Erythroblast (primary cell): ENCODE data around the gene RAP1A.
"Not testable (repeated sequence)": the region's sequence is repeated elsewhere in the genome, so short reads cannot be mapped to it uniquely, and the experiment has no call there.

Source experiments
- DNase-seq, 2 experiments: peaks; one replicate each; lab custom pipeline; 2025; lab: John Stamatoyannopoulos, UW
- GATA1 ChIP-seq: IDR thresholded peaks from 2 replicates; pipeline ENCODE4 v1.6.1; 2011; ENCODE audit warnings: low read depth, mild to moderate bottlenecking, control low read depth, low read length, moderate library complexity
- POLR2A ChIP-seq: IDR thresholded peaks from 2 replicates; pipeline ENCODE4 v1.6.1; 2011; ENCODE audit warnings: mild to moderate bottlenecking, low read length

RAP1A gene

DNA sequence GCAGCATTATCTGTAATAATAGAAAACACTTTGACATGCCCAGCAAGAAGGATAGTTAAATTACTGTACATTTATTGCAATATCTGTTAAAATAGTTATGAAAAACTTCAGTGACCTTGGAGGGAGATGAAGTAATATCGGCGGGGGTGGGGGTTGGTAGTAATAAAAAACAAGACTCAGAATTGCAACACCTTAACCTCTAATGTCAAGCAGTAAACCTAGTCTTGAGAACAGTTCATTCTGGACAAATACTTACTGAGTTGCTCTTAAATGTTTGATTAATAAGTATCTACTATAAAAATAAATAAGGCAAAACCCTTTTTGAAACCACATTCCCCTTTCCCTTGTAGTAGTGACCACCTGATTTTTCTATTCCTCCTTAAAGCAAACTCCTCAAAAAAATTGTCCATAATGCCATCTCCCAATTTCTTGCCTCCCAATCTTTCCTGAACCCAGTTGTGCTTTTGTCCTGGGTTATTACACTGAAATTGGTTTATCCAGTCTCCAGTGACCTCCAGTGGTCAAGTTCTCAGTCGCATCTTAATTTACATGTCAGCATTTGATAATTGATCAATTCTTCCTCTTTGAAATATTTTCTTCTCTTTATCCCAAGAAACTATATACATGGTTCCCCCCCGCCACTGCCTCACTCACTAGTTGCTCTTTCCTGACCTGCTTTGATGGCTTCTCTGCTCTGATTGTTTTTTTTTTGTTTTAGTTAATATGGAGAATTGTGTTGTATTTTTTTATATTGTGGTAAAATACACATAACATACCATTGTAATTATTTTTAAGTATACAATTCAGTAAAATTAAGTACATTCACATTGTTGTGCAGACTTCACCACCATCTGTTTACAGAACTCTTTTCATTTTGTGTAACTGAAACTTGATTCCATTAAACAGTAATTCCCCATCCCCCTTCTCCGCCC, 36.8 kb downstream of the RAP1A start:
- DNase-seq = peak; percentile 66 to 77
- TF ChIP-seq POLR2A (no peak), GATA1 (no peak)

DNA sequence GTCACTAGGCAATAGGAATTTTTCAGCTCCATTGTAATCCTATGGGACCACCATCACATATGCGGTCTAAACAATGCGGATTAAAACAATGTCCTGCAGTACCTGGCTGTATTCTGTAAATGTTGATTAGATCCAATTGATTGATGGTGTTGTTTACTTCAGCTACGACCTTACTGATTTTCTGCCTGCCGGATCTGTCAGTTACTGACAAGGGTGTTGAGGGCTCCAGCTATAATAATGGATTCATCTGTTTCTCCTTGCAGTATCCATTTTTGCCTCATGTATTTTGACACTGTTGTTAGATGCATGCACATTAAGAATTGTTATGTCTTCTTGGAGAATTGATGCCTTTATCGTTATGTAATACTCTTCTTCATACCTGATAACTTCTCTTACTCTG, 39.0 kb downstream of the RAP1A start:
- no peak for DNase-seq
- TF ChIP-seq POLR2A (no peak), GATA1 (no peak)

DNA sequence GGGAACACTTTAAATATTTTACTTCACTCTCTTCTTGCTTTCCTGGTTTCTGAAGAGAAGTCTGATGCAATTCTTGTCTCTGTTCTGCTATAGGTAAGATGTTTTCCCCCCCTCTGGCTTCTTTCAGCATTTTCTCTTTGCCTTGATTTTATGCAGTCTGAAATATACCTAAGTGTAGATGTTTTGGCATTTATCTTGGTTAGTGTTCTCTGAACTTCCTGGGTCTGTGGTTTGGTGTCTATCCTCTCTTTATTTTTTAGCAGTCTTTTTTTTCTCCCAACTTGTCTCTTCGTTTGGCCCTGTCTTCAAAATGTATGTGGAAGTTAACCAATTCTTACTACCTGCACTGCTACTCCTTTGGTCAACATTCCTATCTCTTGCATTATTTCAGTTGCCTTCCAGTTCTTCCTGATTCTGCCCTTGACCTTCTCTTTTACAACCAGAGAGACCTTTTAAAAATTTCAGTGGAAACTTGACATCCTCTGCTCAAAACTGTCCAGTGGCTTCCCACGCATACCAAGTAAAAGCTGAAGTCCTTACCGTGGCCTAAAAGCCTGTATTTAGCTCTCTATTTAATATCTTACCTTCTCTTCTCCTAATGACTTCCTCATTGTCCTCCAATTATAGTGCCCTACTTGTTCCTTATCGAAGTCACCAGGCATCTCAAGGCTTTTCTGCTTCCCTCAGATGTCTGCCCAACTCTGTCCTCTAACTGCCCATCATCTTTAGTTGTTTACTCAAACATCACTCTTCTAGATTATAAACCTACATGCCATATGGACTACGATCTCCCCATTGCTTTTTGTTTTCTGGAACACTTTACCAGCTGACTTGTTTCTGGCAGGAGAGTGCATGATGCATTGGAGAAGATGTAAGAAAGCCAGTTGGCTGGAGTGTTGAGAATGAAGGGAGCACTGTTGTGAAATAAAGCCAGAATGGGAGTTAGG, 40.9 kb downstream of the RAP1A start:
- peak; percentile 60 for TF ChIP-seq POLR2A
- TF ChIP-seq GATA1 = no peak
- peak; percentile 80 to 91 for DNase-seq

DNA sequence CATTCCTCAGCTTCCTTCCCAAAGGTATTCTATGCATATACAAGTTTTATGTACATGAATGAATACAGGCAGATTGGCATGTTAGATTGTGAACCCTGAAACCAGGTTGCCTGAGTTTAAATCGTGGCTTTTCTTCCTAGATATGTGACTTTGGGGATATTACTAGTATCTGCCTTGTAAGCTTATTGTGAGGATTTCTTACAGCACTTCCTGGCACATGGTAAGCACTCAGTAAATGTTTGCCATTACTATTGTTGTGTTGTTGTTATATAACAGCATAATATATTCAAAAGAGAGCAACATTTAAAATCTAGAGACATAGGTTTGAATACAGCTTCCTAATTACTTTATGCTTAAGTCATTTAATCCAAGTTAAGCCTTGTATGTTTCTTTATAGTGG, 45.1 kb downstream of the RAP1A start:
- TF ChIP-seq POLR2A = no peak
- no peak for TF ChIP-seq GATA1
- DNase-seq = no peak

DNA sequence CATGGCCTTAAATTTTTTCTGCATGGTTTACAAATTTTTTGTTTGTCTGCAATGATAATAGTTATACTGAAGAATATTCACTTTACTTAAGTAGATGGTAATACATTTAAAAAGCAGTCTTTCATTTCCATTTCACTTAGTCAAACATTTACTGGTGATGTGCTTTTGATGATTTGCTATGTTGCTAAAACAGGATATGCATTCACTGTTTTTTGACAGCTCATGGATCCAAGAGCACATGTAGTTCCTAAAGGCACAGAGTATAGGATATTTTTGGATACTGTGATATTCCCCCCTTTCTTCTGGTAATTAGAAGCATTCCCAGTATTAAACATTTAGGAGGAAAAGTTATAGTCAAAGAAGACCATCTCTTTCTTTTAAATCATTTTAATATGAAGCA, 45.9 kb downstream of the RAP1A start:
- TF ChIP-seq POLR2A (no peak), GATA1 (no peak)
- no peak for DNase-seq

DNA sequence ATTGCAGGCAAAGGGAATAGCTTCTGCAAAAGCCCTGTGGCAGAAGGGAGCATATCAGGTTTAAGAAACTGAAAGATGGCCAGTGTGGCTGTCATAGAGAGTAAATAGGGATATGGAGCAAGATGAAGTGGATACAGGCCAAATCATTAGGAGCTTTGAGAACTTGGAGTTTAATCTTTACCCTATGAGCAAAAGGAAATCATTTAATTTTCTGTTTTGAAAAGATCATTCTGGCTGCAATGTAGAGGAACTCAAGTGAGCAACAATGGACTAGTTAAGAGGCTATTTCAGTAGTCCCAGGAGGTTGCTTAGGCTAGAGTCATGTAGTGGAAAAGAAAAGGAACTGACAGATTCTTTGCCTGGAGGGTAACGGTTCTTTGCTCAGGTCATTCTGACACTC, 47.2 kb downstream of the RAP1A start:
- TF ChIP-seq POLR2A = no peak
- no peak for TF ChIP-seq GATA1
- DNase-seq = no peak

DNA sequence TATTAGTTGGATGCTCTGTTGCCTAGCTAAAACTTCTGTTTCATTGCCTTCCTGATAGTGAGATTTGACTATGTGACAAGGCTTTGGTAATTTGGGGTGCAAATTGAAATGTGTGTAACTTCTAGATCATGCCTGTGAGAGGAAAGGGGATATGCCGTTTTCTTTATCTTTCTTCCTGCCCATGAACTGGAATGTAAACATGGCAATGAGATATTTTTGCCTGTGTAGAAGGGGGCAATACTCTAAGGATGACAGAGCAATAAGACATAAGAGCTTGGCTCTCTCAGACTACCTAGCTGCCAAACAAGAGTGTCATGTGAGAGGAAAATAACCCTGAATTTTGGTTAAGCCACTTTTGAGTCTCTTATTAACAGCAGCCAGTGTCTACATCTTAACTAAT, 49.7 kb downstream of the RAP1A start:
- DNase-seq = peak; percentile 47 to 55
- TF ChIP-seq GATA1 (no peak), POLR2A (no peak)

DNA sequence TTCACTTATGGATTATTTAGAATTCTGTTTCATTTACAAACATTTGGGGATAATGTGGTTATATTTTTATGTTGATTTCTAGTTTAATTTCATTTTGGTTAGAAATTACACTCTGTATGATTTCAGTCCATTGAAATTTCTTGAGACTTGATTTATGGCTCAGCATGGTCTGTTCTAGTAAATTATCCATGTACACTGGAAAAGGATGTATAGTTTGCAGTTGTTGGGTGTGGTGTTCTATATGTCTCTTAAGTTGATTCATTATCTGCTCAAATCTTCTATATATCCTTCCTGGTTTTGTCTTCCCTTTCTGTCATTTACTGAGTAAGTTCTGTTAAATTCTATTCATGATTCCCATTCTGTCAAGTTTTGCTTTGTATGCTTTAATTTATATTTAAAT, 52.3 kb downstream of the RAP1A start:
- DNase-seq = no peak
- TF ChIP-seq POLR2A (no peak), GATA1 (no peak)

DNA sequence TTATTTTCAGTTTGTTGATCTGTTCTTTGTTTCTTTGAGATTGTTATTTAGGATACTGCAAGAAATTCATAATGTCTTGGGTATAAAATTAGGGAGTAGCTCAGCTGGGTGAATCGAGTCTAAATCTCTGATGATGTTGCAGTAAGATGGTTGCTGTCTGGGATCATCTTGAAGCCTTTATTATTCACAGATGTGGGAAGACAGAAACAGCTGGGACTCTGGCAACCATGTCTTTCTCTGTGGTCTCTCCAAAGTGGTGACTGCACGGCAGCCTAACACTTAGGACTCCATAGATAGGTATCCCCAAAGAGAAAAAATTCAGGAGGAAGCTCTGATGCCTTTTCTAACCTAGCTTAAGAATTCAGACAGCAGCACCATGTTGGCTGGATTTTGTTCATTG, 52.7 kb downstream of the RAP1A start:
- no peak for DNase-seq
- TF ChIP-seq POLR2A (no peak), GATA1 (no peak)

DNA sequence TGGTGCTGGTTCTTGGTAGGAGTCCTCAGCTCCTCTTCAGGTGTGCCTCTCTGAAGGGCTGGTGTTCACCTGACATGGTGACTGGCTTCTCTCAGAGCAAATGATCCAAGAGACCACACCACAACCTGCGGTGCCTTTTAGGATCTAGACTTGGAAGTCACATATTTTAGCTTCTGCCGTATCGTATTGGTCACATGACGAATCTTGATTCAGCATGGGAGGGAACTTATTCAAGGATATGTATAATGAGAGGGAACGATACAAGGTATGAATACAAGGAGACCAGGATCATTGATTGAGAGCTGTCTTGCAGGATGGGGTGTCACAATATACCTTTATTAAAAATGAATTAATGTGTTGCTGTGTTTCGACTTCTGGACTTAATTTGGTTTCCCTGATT, 58.0 kb downstream of the RAP1A start:
- TF ChIP-seq GATA1 = no peak
- no peak for TF ChIP-seq POLR2A

DNA sequence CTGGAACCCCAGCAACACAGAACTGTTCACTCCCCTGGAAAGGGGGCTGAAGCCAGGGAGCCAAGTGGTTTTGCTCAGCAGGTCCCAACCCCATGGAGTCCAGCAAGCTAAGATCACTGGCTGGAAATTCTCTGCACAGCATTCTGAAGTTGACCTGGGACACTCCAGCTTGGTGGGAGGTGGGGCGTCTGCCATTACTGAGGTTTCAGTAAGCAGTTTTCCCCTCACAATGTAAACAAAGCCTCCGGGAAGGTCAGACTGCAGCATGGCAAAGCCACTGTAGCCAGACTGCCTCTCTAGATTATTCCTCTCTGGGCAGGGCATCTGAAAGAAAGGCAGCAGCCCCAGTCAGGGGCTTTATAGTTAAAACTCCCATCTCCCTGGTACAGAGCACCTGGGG, 60.0 kb downstream of the RAP1A start:
- DNase-seq = no peak
- TF ChIP-seq GATA1 (no peak), POLR2A (no peak)

More for the DNA sequence above, 58.0 kb downstream of the RAP1A start:
- no peak for DNase-seq

DNA sequence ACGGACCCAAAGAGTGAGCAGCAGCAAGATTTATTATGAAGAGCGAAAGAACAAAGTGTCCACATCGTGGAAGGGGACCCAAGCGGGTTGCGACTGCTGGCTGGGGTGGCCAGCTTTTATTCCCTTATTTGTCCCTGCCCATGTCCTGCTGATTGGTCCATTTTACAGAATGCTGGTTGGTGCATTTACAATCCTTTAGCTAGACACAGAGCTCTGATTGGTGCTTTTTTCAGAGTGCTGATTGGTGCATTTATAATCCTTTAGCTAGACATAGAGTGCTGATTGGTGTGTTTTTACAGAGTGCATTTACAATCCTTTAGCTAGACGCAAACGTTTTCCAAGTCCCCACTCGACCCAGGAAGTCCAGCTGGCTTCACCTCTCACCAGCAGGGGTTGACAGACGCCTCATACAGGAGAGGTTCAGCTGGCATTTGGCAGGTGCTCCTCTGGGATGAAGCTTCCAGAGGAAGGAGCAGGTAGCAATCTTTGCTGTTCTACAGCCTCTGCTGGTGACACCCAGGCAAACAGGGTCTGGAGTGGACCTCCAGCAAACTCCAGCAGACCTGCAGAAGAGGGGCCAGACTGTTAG, 60.7 kb downstream of the RAP1A start:
- not testable (repeated sequence) for DNase-seq

DNA sequence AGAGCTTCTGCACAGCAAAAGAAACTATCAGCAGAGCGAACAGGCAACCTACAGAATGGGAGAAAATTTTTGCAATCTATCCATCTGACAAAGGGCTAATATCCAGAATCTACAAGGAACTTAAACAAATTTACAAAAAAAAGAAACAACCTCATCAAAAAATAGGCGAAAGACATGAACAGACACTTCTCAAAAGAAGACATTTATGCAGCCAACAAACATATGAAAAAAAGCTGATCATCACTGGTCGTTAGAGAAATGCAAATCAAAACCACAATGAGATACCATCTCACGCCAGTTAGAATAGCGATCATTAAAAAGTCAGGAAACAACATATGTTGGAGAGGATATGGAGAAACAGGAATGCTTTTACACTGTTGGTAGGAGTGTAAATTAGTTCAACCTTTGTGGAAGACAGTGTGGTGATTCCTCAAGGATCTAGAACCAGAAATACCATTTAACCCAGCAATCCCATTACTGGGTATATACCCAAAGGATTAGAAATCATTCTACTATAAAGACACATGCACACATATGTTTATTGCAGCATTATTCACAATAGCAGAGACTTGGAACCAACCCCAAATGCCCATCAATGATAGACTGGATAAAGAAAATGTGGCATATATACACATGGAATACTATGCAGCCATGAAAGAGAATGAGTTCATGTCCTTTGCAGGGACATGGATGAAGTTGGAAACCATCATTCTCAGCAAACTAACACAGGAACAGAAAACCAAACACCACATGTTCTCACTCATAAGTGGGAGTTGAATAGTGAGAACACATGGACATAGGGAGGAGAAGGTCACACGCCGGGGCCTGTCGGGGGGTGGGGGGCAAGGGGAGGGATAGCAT, 65.9 kb downstream of the RAP1A start:
- not testable (repeated sequence) for DNase-seq
